Suppressor macrophage treated with lipopolysaccharide for 4 hours (primary cell): ENCODE data around the gene ASPM.
"Not testable (repeated sequence)": the region's sequence is repeated elsewhere in the genome, so short reads cannot be mapped to it uniquely, and the experiment has no call there.

Experiments
- DNase-seq: peaks from one replicate; pipeline ENCODE4 v3.0.0-alpha.2; 2020

The ASPM gene

DNA sequence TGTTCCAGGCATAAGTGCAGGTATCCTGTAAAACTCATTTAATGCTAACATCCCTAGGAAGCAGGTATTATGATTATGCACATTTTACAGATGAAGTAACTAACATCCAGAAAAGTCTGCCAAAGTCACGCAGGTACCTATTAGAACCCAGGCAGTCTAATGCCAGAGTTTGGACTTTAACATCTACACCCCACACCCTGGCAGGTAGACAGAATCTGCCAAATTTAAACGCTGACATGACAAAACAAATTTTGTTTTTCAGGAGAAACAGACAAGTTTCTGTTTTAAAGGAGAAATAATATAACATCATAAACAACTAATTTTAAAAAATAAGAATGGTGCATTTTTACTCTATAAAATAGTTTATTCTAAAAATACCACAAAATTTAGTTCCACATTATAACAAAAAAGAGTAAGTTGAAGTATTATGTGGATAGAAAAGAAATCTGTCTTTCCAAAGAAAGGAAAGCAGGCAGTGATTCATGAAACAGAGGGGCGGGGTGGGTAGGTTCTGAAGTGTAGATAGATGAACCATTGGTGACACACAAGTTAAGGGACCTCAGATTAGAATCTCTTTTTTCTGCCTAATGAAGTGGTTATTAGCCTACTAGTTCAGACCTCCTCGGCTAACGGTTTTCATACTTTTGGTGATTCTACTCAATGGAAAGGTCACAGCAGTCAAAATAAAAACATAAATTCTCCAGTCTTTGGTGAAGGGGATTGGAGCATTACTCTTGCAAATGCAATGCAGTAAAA lies 1.7 kb downstream of the ASPM start:
- DNase-seq, result peak; percentile 23

DNA sequence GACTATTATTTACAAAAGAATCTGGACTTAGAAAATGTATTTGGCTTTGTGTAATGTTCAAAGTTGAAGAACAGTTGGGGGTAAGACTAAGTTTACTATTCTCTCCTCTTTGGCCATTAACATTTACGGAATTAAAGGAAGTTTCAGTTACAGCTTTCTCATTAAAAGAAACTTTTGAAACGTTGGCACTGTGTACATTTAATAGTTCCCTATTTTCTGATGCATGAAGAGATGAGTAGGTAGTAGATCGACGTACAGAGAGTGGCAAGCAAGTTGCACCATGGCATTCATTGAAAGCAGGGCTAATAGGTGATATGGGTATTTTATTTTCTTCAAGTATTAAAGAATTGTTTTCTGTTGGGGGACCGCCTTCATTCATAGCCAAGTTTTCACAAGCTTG lies 3.2 kb downstream of the ASPM start:
- peak; percentile 28 for DNase-seq

- DNase-seq, result no peak
These were observed 4.9 kb downstream of the ASPM start for GRCh38 chr1:197141575-197141974.

DNA sequence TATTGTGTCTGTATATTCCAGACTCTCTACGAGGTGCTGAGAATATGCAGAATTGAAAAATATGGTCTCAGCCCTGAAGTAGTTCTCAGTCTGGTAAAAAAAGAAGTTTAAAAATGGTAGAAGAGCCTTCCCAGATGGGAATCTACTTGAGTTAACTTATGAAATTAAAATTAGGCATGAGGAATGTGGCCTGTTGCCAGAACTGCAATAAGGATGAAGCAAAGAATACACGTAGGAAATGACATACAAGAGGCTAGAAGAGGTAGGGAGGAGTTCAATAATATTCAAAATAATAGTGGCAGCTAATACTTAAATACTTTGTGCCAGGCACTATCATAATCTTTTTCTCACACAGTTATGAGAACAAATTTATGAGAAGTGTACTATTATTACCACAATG lies 6.3 kb downstream of the ASPM start:
- DNase-seq, result no peak

GRCh38 chr1:197139169-197139568 lies 7.3 kb downstream of the ASPM start:
- DNase-seq, result no peak

- no peak for DNase-seq
These were observed 9.1 kb downstream of the ASPM start for GRCh38 chr1:197137322-197137721.

- no peak for DNase-seq
These were observed 15.7 kb downstream of the ASPM start for GRCh38 chr1:197130677-197131304.

DNA sequence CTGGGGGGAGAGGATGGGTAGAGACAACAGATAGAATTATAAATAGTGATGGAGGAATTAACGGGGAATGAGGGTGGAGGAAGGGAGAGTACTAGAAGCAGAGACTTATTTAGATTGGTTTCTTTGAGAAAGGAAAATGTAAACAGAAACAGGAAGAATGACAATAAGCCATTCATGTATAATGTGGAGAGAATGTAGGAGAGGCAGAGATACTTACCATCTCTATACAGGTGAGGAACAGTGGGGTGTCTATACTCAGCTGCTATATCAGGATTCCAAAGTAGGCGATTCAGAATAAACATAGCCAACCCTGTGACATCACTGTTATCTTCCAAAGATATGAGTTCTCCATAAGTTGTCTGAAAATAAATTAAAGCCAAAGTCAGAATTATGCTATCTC lies 16.8 kb downstream of the ASPM start:
- DNase-seq, result no peak

DNA sequence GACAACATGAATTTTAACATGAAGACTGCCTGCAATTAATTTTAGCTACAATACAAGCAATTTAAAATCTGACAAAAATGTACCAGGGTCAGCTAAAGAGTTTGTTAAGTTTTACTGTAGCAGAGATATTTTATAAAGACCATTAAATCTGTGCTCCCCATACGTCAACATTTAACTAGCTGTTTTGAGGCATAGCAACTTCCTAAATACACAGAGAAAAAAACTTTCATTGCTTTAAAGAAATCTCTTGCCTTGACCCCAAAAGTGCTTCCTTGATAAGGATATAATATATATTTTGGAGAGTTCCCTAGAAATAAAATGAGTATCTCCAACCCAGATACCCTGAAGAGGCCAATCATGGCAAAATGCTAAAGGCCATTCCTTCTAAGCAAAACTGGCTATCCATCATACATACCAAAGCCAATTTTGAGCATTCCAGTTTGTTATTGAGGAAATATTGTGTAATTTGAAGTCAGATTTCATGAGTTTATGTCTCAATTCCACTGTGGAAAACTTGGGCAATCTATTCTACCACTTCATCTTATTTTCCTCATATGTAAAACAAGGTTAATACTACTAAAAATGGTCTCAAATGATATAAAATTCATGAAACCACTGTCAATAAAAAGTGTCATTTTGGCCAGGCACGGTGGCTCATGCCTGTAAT lies 19.1 kb downstream of the ASPM start:
- DNase-seq, result no peak

DNA sequence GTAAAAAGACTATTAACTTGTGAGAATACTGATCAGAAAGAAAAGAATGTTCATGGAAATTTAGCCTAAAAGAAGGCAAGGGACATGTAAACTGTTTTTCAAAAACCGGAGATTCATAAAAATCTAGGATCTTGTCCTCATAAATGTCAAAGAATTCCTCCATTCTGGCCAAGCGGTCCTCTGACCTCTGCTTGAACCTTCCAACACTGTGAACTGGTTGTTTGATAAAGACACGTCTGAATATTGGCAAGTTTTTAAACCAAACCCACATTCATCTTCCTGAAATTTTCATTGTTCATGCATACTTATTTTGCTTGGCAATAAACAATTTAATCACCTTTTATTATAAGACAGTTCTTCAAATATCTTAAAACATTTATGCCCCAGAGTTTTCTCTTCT lies 19.8 kb downstream of the ASPM start:
- DNase-seq, result no peak

GRCh38 chr1:197124376-197124775 lies 22.1 kb downstream of the ASPM start:
- DNase-seq, result no peak

GRCh38 chr1:197116156-197116555 lies 30.3 kb downstream of the ASPM start:
- DNase-seq, result no peak

- DNase-seq, result no peak
These were observed 39.6 kb downstream of the ASPM start for GRCh38 chr1:197106869-197107268.

GRCh38 chr1:197103300-197103699 lies 43.2 kb downstream of the ASPM start:
- no peak for DNase-seq

- no peak for DNase-seq
These were observed 44.5 kb downstream of the ASPM start for GRCh38 chr1:197101978-197102377.

DNA sequence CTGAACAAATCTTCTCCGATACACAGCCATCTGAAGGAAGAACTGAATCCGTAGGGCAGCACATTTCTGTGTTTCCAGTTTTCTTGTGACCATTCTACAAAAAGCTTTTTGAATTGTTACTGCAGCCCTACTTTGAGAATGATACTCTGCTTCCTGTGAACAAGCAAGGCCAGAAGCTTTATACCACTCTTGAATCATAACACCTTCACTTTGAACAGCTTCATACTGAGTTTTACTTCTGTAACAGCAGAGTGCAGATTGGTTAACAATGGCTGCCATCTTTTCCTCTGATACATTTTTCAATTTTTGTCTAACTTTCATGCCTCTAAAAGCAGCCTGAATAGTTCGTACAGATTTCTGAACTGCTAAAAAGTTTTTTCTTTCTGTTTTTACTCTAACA lies 45.8 kb downstream of the ASPM start:
- no peak for DNase-seq

DNA sequence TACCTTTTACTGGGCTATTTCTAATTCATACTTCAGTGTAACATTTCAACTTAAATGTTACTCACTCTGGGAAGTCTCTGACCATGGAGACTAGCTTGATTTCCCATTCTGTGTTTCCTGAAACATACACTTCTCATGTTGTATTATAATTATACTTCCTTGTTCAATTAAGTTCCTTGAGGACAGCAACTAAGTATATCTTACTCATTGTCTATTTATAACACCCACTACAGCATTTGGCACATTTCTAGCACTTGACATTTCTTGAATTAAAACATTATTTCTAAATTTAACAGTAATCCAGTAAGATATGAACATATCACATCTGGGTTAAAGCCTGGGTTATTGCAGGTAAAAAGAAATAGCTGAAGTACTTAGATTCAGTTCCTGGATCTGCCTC lies 47.0 kb downstream of the ASPM start:
- DNase-seq, result no peak

DNA sequence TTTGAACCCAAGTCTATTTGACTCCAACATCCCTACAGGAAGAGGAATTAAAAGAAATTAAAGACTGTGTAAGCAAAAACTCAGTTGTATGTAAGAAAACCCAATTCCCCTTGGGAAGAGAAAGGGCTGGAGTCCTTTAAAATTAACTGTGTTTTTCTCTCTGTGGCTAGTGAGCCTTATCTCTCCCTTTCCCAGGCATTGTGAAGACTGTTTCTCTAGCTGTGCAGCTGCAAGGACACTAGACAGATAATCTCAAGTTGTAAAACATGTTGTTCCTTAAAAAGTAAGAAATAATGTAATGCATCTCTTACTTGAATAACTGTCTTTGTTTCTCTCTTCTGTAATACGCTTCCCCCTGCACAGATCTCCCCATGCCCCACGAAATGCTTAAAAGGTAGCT lies 49.5 kb downstream of the ASPM start:
- not testable (repeated sequence) for DNase-seq

DNA sequence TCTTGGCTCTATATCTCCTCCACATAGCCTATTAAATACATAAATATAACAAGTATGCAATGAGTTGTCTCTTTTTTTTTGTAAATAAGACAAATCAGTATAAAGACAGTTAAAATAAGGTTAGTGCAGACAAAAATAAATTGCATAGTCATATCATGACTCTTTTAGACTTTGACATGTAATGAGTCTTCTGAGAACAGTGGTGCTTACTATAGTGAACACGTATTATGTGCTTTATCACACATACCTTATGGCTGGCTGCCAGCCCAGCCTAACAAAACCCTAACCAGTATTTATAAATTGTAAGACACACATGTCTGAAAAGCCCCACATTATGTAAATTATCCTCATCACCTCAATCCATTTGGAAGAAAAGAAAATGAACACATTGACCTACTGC lies 50.3 kb downstream of the ASPM start:
- no peak for DNase-seq

- no peak for DNase-seq
These were observed 53.1 kb downstream of the ASPM start for GRCh38 chr1:197093226-197093885.

DNA sequence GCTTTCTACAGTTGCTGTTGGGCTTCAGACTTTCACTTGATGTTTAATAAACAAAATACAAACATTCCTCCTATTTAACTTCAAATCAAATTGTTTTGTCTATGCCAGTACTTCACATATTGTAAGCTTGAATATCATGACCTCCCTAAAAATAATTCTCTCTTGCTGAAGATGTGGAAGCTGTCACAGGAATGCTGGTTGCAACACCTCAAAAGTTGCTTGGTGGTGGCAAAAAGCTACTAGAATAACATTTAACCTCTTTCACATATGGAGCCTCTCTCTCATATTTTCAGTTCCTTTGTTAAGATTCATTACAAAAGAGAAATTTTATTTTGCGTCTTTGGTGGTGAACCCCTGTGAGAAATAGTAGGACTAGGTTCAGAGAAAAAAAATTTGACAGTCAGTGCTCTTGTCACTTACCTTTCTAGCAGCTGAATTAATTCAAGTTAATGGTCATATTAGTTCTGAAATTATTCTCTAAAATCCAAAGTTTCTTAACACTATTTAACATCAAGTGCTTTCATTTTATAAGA lies 53.9 kb downstream of the ASPM start:
- no peak for DNase-seq

GRCh38 chr1:197083474-197083873 lies 63.0 kb downstream of the ASPM start:
- no peak for DNase-seq

DNA sequence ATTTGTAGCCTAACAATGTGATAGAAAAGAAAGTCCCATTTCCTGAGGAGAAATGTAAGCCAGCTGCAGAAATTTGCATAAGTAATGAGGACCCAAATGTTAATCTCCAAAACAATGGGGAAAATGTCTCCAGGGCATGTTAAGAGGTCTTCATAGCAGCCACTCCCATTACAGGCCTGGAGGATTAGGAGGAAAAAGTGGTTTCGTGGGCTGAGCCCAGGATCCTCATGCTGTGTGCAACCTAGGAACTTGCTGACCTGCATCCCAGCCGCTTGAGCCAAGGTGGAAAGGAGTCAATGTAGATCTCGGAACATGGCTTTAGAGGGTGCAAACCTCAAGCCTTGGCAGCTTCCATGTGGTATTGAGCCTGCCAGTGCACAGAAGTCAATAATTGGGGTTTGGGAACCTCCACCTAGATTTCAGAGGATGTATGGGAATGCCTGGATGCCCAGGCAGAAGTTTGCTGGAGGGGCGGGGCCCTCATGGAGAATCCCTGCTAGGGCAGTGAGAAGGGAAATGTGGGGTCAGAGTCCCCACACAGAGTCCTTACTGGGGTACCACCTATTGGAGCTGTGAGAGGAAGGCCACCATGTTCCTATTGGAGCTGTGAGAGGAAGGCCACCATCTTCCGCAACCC lies 65.2 kb downstream of the ASPM start:
- DNase-seq, result no peak
